Type B pancreatic cell (in vitro differentiated cells): ENCODE results near the gene PCDHGB2. TPM values are rescaled to one million over a fixed set of nuclear protein-coding genes. Genes with fewer than 3 reads are reported as not detected.

Source experiments
- DNase-seq: peaks from one replicate; pipeline ENCODE4 v3.0.0; 2021; ENCODE audit warnings: mixed read lengths; ENCODE audit not compliant: unreplicated experiment; ENCODE audit errors: extremely low spot score
- H3K27ac Mint-ChIP-seq: 2 replicates; pipeline ENCODE4 v1.8.0; 2021; ENCODE audit warnings: mild to moderate bottlenecking, mixed read lengths
- H3K27me3 Mint-ChIP-seq: 2 replicates; pipeline ENCODE4 v1.8.0; 2021; ENCODE audit warnings: mixed read lengths
- H3K36me3 Mint-ChIP-seq: 2 replicates; pipeline ENCODE4 v1.8.0; 2021; ENCODE audit warnings: mixed read lengths
- H3K4me1 Mint-ChIP-seq: one replicate; pipeline ENCODE4 v1.8.0; 2021; ENCODE audit warnings: mixed read lengths; ENCODE audit not compliant: unreplicated experiment
- H3K4me3 Mint-ChIP-seq: 2 replicates; pipeline ENCODE4 v1.8.0; 2021; ENCODE audit warnings: mild to moderate bottlenecking, mixed read lengths
- H3K9me3 Mint-ChIP-seq: 2 replicates; pipeline ENCODE4 v1.8.0; 2021; ENCODE audit warnings: mixed read lengths
- CTCF ChIP-seq: fragments of 200-600 bp; sonication (generic); conservative IDR thresholded peaks from 2 replicates; pipeline ENCODE4 v1.5.0; 2021; ENCODE audit warnings: antibody characterized with exemption, mild to moderate bottlenecking
- total RNA-seq: library from RNA; stranded (reverse); gene quantifications from 2 replicates; pipeline ENCODE4 v1.2.1, GENCODE V29; 2021; ENCODE audit warnings: low replicate concordance

PCDHGB2 gene
- total RNA-seq, 1 donor from 2014 or later, result 0.94 TPM

- no peak for TF ChIP-seq CTCF
- H3K9me3 Mint-ChIP-seq, result peaks cover 9% of the 10 kb centered on the region
- H3K4me3 Mint-ChIP-seq, result no peak overlapping the region
- H3K27ac Mint-ChIP-seq, result no peak overlapping the region
- no peaks in the 10 kb centered on the region for H3K4me1 Mint-ChIP-seq
- peaks cover 7% of the 10 kb centered on the region for H3K36me3 Mint-ChIP-seq
- no peak for DNase-seq
- H3K27me3 Mint-ChIP-seq, result no peaks in the 10 kb centered on the region
These were observed 3.7 kb upstream of the PCDHGB2 start for GRCh38 chr5:141356133-141356532.

GRCh38 chr5:141356950-141357349, 2.8 kb upstream of the PCDHGB2 start:
- Mint-ChIP-seq H3K36me3 (peaks cover 7% of the 10 kb centered on the region), H3K4me1 (no peaks in the 10 kb centered on the region), H3K27ac (no peak overlapping the region), H3K4me3 (no peak overlapping the region), H3K9me3 (peaks cover 9% of the 10 kb centered on the region), H3K27me3 (no peaks in the 10 kb centered on the region)
- no peak for TF ChIP-seq CTCF
- DNase-seq, result no peak

GRCh38 chr5:141360685-141361084, 891 bp downstream of the PCDHGB2 start:
- Mint-ChIP-seq H3K9me3 (peaks cover 14% of the 10 kb centered on the region), H3K36me3 (no peaks in the 10 kb centered on the region), H3K27me3 (no peaks in the 10 kb centered on the region), H3K4me1 (no peaks in the 10 kb centered on the region), H3K4me3 (no peak overlapping the region), H3K27ac (no peak overlapping the region)
- DNase-seq, result no peak
- no peak for TF ChIP-seq CTCF

GRCh38 chr5:141362719-141363118, 2.9 kb downstream of the PCDHGB2 start:
- no peak overlapping the region for H3K4me3 Mint-ChIP-seq
- no peak for DNase-seq
- TF ChIP-seq CTCF, result no peak
- peaks cover 14% of the 10 kb centered on the region for H3K9me3 Mint-ChIP-seq
- no peak overlapping the region for H3K27ac Mint-ChIP-seq
- H3K36me3 Mint-ChIP-seq, result no peaks in the 10 kb centered on the region
- H3K4me1 Mint-ChIP-seq, result no peaks in the 10 kb centered on the region
- no peaks in the 10 kb centered on the region for H3K27me3 Mint-ChIP-seq

GRCh38 chr5:141363952-141364660, 4.3 kb downstream of the PCDHGB2 start, which contains the start of gene PCDHGA5:
Gene PCDHGA5, plus strand, starts transcription at chr5:141364162. Its CDS starts 169 bp downstream, at chr5:141364331.
- Mint-ChIP-seq H3K36me3 (no peaks in the 10 kb centered on the region), H3K9me3 (peaks cover 10% of the 10 kb centered on the region), H3K27me3 (no peaks in the 10 kb centered on the region), H3K4me1 (no peaks in the 10 kb centered on the region), H3K4me3 (no peak within 1 kb of the TSS), H3K27ac (no peak within 1 kb of the TSS)
- DNase-seq, result no peak
- TF ChIP-seq CTCF, result no peak
